ENCODE data around the gene MYO9A. TPM values are rescaled to one million over a fixed set of nuclear protein-coding genes. Genes with fewer than 3 reads are reported as not detected.

The MYO9A gene
- total RNA-seq, 1 experiment from 2014 or later, result 21.4 TPM

- Mint-ChIP-seq H3K27ac (no peak overlapping the region; a peak in 1 of 7 replicates), H3K27me3 (ENCODE audit: low read depth) (no peaks in the 10 kb centered on the region), H3K4me1 (no peaks in the 10 kb centered on the region), H3K9me3 (no peaks in the 10 kb centered on the region), H3K36me3 (ENCODE audit: insufficient read depth in 1 of 3, low read depth in 3 of 3) (peaks cover 4 to 14% (median 10%) of the 10 kb centered on the region in 3 experiments; a peak in 5 of 7 replicates), H3K4me3 (no peak overlapping the region)
- Histone ChIP-seq H3T11ph (ENCODE audit: low read length) (no peak overlapping the region), H4K20me1 (ENCODE audit: control insufficient read depth, insufficient read depth, insufficient read length) (no peaks in the 10 kb centered on the region), H2BK12ac (ENCODE audit: insufficient read length, low read depth, low read length) (no peak overlapping the region), H3K18ac (ENCODE audit: insufficient read length, low read depth, low read length) (no peak overlapping the region), H3K27me3 (ENCODE audit: insufficient read depth, low read length) (no peaks in the 10 kb centered on the region), H3K23me2 (ENCODE audit: insufficient read length, low read depth, low read length, poor library complexity, severe bottlenecking) (no peaks in the 10 kb centered on the region), H3K9me3 (ENCODE audit: control insufficient read depth, low read depth, low read length) (no peaks in the 10 kb centered on the region), H4K91ac (ENCODE audit: insufficient read length, low read depth, low read length) (no peak overlapping the region), H3K9ac (ENCODE audit: extremely low read depth, insufficient read length, low read length) (no peak overlapping the region), H3K56ac (ENCODE audit: insufficient read length, low read depth, low read length) (no peak overlapping the region), H3K27ac (ENCODE audit: insufficient read length, low read depth, low read length) (no peak overlapping the region), H3K79me1 (ENCODE audit: insufficient read depth, low read depth, low read length, poor library complexity, severe bottlenecking) (no peaks in the 10 kb centered on the region), H2AFZ (ENCODE audit: low read length) (no peak overlapping the region), H3K79me2 (ENCODE audit: insufficient read depth, low read length) (no peaks in the 10 kb centered on the region), H3K14ac (ENCODE audit: insufficient read depth, low read length) (no peak overlapping the region), H3K4me1 (ENCODE audit: insufficient read depth, low read length) (no peaks in the 10 kb centered on the region), H3K4me2 (ENCODE audit: insufficient read depth, insufficient read length, low read length) (no peak overlapping the region), H2BK20ac (ENCODE audit: low read depth, low read length, poor library complexity, severe bottlenecking) (no peak overlapping the region), H2AK5ac (ENCODE audit: insufficient read length, low read length) (no peak overlapping the region), H2BK15ac (ENCODE audit: low read depth, low read length) (no peak overlapping the region), H3K23ac (ENCODE audit: insufficient read length, low read depth, low read length) (no peak overlapping the region), H2BK5ac (ENCODE audit: insufficient read length, low read length) (no peak overlapping the region), H2BK120ac (ENCODE audit: low read depth, low read length, poor library complexity, severe bottlenecking) (no peak overlapping the region), H4K5ac (ENCODE audit: insufficient read length, low read depth, low read length) (no peak overlapping the region), H4K8ac (replicated peaks; ENCODE audit: insufficient read length, low read depth, low read length) (no peak overlapping the region), H3K4ac (ENCODE audit: low read depth, low read length) (no peak overlapping the region)
- no peak for DNase-seq
- WGBS (ENCODE audit: extremely low coverage, insufficient read length, low lambda C conversion rate), result no CpG with 5 or more reads among the region's 4 CpGs
- no peak for TF ChIP-seq CTCF (conservative IDR thresholded peaks at IDR 0.05)
Measured at GRCh38 chr15:71997691-71998090, 120.3 kb downstream of the MYO9A start.
